Measurements from ENCODE around the gene AFF3.

Gene AFF3

GRCh38 chr2:99715956-99716355 is 426.4 kb downstream of the AFF3 start:
- Histone ChIP-seq H3K4me3 (ENCODE audit: low read depth, low read length) (no peak overlapping the region), H3K9ac (ENCODE audit: low read depth, low read length) (no peak overlapping the region), H3K9me3 (ENCODE audit: control insufficient read depth, insufficient read depth, low read length) (no peaks in the 10 kb centered on the region), H3K27me3 (ENCODE audit: control insufficient read depth, insufficient read depth, low read length) (no peaks in the 10 kb centered on the region), H3K36me3 (ENCODE audit: control insufficient read depth, insufficient read depth, low read length) (no peaks in the 10 kb centered on the region), H3K4me1 (ENCODE audit: control insufficient read depth, insufficient read depth, low read length) (no peaks in the 10 kb centered on the region)

GRCh38 chr2:99714349-99714748 is 428.0 kb downstream of the AFF3 start:
- no peak overlapping the region for H3K4me3 ChIP-seq (ENCODE audit: low read depth, low read length)
- H3K9me3 ChIP-seq (ENCODE audit: control insufficient read depth, insufficient read depth, low read length): no peaks in the 10 kb centered on the region
- peaks cover 3% of the 10 kb centered on the region for H3K4me1 ChIP-seq (ENCODE audit: control insufficient read depth, insufficient read depth, low read length)
- H3K27me3 ChIP-seq (ENCODE audit: control insufficient read depth, insufficient read depth, low read length): no peaks in the 10 kb centered on the region
- H3K9ac ChIP-seq (ENCODE audit: low read depth, low read length): no peak overlapping the region
- no peaks in the 10 kb centered on the region for H3K36me3 ChIP-seq (ENCODE audit: control insufficient read depth, insufficient read depth, low read length)

GRCh38 chr2:99711144-99711543 is 431.2 kb downstream of the AFF3 start:
- Histone ChIP-seq H3K4me1 (ENCODE audit: control insufficient read depth, insufficient read depth, low read length) (peaks cover 17% of the 10 kb centered on the region), H3K27me3 (ENCODE audit: control insufficient read depth, insufficient read depth, low read length) (no peaks in the 10 kb centered on the region), H3K9ac (ENCODE audit: low read depth, low read length) (no peak overlapping the region), H3K36me3 (ENCODE audit: control insufficient read depth, insufficient read depth, low read length) (no peaks in the 10 kb centered on the region), H3K9me3 (ENCODE audit: control insufficient read depth, insufficient read depth, low read length) (no peaks in the 10 kb centered on the region), H3K4me3 (ENCODE audit: low read depth, low read length) (no peak overlapping the region)

- no peaks in the 10 kb centered on the region for H3K27me3 ChIP-seq (ENCODE audit: control insufficient read depth, insufficient read depth, low read length)
- no peaks in the 10 kb centered on the region for H3K36me3 ChIP-seq (ENCODE audit: control insufficient read depth, insufficient read depth, low read length)
- H3K4me3 ChIP-seq (ENCODE audit: low read depth, low read length): no peak overlapping the region
- no peak overlapping the region for H3K9ac ChIP-seq (ENCODE audit: low read depth, low read length)
- peaks cover 17% of the 10 kb centered on the region for H3K4me1 ChIP-seq (ENCODE audit: control insufficient read depth, insufficient read depth, low read length)
- H3K9me3 ChIP-seq (ENCODE audit: control insufficient read depth, insufficient read depth, low read length): no peaks in the 10 kb centered on the region
These were observed 431.7 kb downstream of the AFF3 start for GRCh38 chr2:99710721-99711120.

- Histone ChIP-seq H3K27me3 (ENCODE audit: control insufficient read depth, insufficient read depth, low read length) (no peaks in the 10 kb centered on the region), H3K4me3 (ENCODE audit: low read depth, low read length) (no peak overlapping the region), H3K9me3 (ENCODE audit: control insufficient read depth, insufficient read depth, low read length) (no peaks in the 10 kb centered on the region), H3K36me3 (ENCODE audit: control insufficient read depth, insufficient read depth, low read length) (no peaks in the 10 kb centered on the region), H3K4me1 (ENCODE audit: control insufficient read depth, insufficient read depth, low read length) (peaks cover 17% of the 10 kb centered on the region), H3K9ac (ENCODE audit: low read depth, low read length) (no peak overlapping the region)
These were observed 433.2 kb downstream of the AFF3 start for GRCh38 chr2:99709229-99709628.

- H3K9me3 ChIP-seq (ENCODE audit: control insufficient read depth, insufficient read depth, low read length): no peaks in the 10 kb centered on the region
- no peak overlapping the region for H3K4me3 ChIP-seq (ENCODE audit: low read depth, low read length)
- H3K4me1 ChIP-seq (ENCODE audit: control insufficient read depth, insufficient read depth, low read length): peaks cover 17% of the 10 kb centered on the region
- no peak overlapping the region for H3K9ac ChIP-seq (ENCODE audit: low read depth, low read length)
- no peaks in the 10 kb centered on the region for H3K36me3 ChIP-seq (ENCODE audit: control insufficient read depth, insufficient read depth, low read length)
- no peaks in the 10 kb centered on the region for H3K27me3 ChIP-seq (ENCODE audit: control insufficient read depth, insufficient read depth, low read length)
These were observed 434.2 kb downstream of the AFF3 start for GRCh38 chr2:99708231-99708630.

- no peaks in the 10 kb centered on the region for H3K27me3 ChIP-seq (ENCODE audit: control insufficient read depth, insufficient read depth, low read length)
- no peaks in the 10 kb centered on the region for H3K9me3 ChIP-seq (ENCODE audit: control insufficient read depth, insufficient read depth, low read length)
- peaks cover 17% of the 10 kb centered on the region for H3K4me1 ChIP-seq (ENCODE audit: control insufficient read depth, insufficient read depth, low read length)
- no peaks in the 10 kb centered on the region for H3K36me3 ChIP-seq (ENCODE audit: control insufficient read depth, insufficient read depth, low read length)
- no peak overlapping the region for H3K9ac ChIP-seq (ENCODE audit: low read depth, low read length)
- no peak overlapping the region for H3K4me3 ChIP-seq (ENCODE audit: low read depth, low read length)
These were observed 434.8 kb downstream of the AFF3 start for GRCh38 chr2:99707592-99707991.

- Histone ChIP-seq H3K4me3 (ENCODE audit: low read depth, low read length) (no peak overlapping the region), H3K9ac (ENCODE audit: low read depth, low read length) (no peak overlapping the region), H3K4me1 (ENCODE audit: control insufficient read depth, insufficient read depth, low read length) (peaks cover 17% of the 10 kb centered on the region), H3K9me3 (ENCODE audit: control insufficient read depth, insufficient read depth, low read length) (no peaks in the 10 kb centered on the region), H3K36me3 (ENCODE audit: control insufficient read depth, insufficient read depth, low read length) (no peaks in the 10 kb centered on the region), H3K27me3 (ENCODE audit: control insufficient read depth, insufficient read depth, low read length) (no peaks in the 10 kb centered on the region)
These were observed 435.7 kb downstream of the AFF3 start for GRCh38 chr2:99706735-99707134.

- no peaks in the 10 kb centered on the region for H3K9me3 ChIP-seq (ENCODE audit: control insufficient read depth, insufficient read depth, low read length)
- no peaks in the 10 kb centered on the region for H3K27me3 ChIP-seq (ENCODE audit: control insufficient read depth, insufficient read depth, low read length)
- no peak overlapping the region for H3K4me3 ChIP-seq (ENCODE audit: low read depth, low read length)
- no peak overlapping the region for H3K9ac ChIP-seq (ENCODE audit: low read depth, low read length)
- H3K36me3 ChIP-seq (ENCODE audit: control insufficient read depth, insufficient read depth, low read length): no peaks in the 10 kb centered on the region
- peaks cover 3% of the 10 kb centered on the region for H3K4me1 ChIP-seq (ENCODE audit: control insufficient read depth, insufficient read depth, low read length)
These were observed 440.9 kb downstream of the AFF3 start for GRCh38 chr2:99701503-99701902.

- Histone ChIP-seq H3K36me3 (ENCODE audit: control insufficient read depth, insufficient read depth, low read length) (no peaks in the 10 kb centered on the region), H3K4me1 (ENCODE audit: control insufficient read depth, insufficient read depth, low read length) (no peaks in the 10 kb centered on the region), H3K9me3 (ENCODE audit: control insufficient read depth, insufficient read depth, low read length) (no peaks in the 10 kb centered on the region), H3K4me3 (ENCODE audit: low read depth, low read length) (no peak overlapping the region), H3K27me3 (ENCODE audit: control insufficient read depth, insufficient read depth, low read length) (no peaks in the 10 kb centered on the region), H3K9ac (ENCODE audit: low read depth, low read length) (no peak overlapping the region)
These were observed 441.6 kb downstream of the AFF3 start for GRCh38 chr2:99700482-99701398.

GRCh38 chr2:99698896-99699295 is 443.5 kb downstream of the AFF3 start:
- H3K9me3 ChIP-seq (ENCODE audit: control insufficient read depth, insufficient read depth, low read length): no peaks in the 10 kb centered on the region
- no peak overlapping the region for H3K9ac ChIP-seq (ENCODE audit: low read depth, low read length)
- no peaks in the 10 kb centered on the region for H3K4me1 ChIP-seq (ENCODE audit: control insufficient read depth, insufficient read depth, low read length)
- H3K36me3 ChIP-seq (ENCODE audit: control insufficient read depth, insufficient read depth, low read length): no peaks in the 10 kb centered on the region
- H3K27me3 ChIP-seq (ENCODE audit: control insufficient read depth, insufficient read depth, low read length): no peaks in the 10 kb centered on the region
- H3K4me3 ChIP-seq (ENCODE audit: low read depth, low read length): no peak overlapping the region

- no peaks in the 10 kb centered on the region for H3K4me1 ChIP-seq (ENCODE audit: control insufficient read depth, insufficient read depth, low read length)
- H3K4me3 ChIP-seq (ENCODE audit: low read depth, low read length): no peak overlapping the region
- no peak overlapping the region for H3K9ac ChIP-seq (ENCODE audit: low read depth, low read length)
These were observed 444.4 kb downstream of the AFF3 start for GRCh38 chr2:99697811-99698568.

More at GRCh38 chr2:99697811-99698568, 444.4 kb downstream of the AFF3 start:
- Histone ChIP-seq H3K9me3 (ENCODE audit: control insufficient read depth, insufficient read depth, low read length) (no peaks in the 10 kb centered on the region), H3K27me3 (ENCODE audit: control insufficient read depth, insufficient read depth, low read length) (no peaks in the 10 kb centered on the region), H3K36me3 (ENCODE audit: control insufficient read depth, insufficient read depth, low read length) (no peaks in the 10 kb centered on the region)
